ENCODE results near the gene NAV2.
A peak's percentile ranks its signal among the peaks of the same experiment; 100 is the strongest.

Gene NAV2

DNA sequence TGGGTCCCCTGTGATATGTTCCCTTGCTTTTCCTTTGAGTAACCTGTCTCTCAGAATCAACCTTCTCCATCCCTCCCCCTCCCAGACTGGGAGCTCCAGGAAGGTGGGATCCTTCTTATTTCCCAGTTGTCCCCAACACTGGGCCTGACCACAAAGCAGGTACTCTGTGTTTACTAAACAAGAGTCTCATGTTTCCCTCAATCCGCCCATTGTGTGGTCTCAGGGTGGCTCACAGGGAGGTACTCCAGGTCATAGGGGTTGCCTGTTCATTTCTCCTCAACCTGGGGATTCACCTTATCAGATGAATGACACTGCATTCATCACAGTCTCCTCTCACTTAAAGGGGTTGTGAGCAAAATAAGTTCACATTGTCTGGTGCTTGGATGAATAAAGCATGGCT, 26.4 kb upstream of the NAV2 start:
- DNase-seq, result no peak

DNA sequence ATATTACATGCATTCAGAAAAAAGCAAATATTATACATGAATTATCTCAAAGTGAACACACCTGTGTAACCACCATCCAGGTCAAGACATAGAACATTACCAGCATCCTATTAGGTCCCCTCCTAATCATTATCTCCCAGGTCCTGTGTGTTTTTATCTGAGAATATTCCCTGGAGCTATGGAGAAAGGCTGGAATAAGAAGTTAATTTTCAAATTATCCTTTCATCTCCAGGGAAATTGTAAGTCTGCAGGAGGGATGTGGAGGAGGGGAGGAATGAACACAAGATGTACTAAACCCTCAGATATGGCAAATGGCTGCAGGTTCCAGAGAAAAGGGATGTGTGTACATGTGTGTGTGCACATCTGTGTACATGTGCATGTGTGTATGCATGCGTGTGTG, 25.2 kb upstream of the NAV2 start:
- no peak for DNase-seq

DNA sequence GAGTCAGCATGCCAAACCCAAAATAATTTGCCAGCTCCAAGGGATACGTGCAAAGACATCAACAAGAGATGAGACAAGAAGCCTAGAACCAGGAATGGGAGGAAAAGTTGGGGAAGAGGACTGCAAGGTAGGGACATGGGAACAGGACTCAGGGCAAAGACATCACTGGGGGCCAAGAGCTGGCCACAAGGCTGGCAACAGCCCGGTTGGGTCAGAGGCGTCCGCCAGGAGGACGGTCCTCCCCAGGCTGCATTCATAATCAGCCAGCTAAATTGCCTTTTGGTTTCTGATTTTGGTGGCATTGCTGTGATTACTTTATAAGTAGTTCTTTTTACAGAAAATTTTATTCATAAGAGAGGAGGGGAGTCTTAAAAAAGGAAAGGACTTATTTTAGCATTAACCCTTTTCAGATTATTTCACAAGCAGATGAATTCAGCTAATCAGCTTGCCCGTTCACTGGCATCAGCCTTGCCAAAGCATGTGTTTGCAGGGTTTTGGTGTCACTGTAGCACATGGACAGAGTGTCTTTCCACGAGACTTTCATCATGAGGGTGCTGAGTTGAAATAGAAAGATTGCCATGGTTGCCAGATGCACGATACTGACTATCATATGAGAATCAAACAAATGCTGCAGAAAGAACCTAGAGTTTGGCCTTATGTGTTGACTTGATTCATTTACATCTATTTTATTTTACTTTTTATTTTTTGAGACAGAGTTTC, 23.2 kb upstream of the NAV2 start:
- no peak for DNase-seq

DNA sequence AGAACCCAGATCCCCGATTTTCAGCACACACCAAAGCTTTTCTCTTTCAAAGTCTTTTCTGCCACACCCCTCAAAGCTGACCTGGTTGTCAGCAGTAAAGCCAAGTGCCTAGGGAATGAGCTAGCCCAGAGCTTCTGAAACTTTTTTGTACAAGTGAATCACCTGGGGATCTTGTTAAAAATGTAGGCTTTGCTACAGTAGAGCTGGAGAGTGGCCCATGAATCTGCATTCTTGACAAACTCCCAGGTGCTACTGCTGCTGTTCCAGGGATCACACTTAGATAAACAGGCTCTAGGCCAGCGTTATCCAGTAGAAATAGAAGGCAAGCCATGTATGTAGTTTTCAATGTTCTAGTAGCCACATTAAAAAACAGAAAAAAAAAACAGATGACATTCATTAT, 21.8 kb upstream of the NAV2 start:
- no peak for DNase-seq

DNA sequence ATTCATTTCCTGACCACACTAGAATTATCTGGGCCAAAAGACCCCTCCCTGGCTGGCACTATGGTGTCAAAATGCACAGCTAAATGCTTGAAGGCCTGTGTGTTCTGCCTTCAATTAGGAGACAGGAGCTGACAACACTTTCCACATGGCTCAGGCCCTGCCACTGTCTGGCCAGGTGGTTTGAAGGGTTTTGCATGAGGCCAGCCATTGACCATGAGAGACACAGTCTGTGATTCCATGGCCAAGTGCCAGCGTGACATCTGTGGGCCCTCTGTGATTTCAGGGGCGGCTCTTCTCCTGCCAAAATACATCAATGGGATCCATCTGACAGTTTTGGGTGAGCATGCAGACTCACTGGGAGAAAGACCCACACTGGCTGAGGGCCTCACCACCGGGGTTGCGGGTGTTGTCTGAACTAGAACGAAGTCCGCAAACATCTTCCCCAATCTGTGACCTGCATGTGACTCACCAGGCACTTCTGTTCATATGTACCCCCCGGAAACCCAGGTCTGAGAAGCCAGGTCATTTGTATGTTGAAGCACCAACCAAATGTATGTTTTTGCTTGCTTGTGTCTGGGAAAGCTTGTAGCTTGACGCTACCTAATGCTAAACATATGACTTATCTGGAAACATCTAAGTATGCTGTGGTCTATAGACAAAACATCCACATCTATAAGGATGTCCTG, 20.7 kb upstream of the NAV2 start:
- no peak for DNase-seq

DNA sequence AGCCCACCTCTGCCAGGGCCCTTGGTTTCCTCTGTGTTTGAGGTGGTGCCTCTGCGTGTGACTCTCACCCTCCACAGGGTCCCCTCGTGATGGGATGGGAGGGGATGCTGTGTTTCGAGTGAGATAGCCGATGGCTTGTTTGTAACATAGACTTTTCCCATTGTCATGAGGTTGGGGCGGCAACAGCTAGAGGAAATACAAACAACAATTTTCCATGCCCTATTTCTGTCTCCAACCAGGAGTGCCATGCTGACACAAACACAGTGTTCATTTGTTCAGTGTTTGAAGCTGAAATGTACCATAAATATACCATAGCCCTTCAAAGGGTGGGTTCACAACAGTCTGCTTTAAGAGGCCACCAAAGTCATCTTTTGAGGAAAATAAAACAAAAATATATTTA, 19.5 kb upstream of the NAV2 start:
- no peak for DNase-seq

DNA sequence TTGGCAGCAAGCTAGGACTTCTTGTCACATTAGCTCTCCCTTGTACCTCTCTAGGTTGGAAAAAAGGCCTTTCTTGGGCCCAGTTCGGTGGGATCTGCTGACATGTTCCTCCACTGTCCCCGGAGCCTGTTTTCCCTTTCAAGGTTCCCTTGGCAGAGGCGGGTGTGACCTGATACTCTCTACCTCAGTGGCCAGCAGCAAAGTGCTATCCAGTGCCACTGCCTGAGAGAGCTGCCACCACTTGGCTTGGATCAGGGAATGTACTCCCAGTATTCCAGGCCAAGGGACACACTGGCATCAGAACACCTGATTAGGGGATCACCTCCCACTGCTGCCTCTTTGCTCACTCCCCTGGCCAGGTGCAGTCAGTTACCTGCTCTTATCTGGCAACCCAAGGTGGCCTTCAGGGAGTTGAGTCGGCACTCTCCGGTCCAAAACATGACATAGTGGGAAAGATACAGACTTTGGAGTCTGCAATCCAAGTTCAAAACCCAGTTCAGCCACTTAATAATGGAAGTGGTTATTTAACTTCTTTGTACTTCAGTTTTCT, 17.8 kb upstream of the NAV2 start:
- no peak for DNase-seq

DNA sequence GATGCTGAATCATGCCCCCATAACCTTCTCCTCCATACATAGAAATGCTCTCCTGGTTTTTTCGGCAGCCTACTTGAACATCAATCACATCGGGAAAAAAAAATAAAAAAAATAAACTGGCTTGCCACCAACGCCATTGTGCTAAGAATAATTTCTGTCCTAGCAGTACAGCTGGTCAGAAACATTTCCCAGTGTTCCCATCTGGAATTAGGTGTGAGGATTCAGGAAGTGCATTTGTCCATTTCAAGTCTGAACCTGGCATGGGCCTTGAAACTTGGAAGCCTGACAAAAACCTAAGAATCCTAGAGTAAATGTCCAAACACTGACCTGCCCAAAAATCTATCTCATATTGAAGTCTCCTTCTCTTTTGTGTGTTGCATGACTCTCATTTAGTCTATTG, 16.6 kb upstream of the NAV2 start:
- no peak for DNase-seq

DNA sequence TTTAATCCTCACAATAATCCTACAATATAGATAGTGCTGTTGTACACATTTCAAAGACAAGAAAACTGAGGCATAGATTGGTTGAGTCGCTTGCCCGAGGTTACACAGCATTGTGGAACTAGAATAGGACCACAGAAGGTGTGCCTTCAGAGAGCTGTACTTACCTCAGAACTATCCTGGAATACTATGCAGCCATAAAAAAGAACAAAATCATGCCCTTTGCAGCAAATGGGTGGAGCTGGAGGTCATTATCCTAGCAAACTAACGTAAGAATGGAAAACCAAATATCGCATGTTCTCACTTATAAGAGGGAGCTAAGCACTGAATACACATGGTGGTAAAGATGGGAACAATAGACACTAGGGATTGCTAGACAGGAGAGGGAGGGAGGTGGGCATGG, 15.7 kb upstream of the NAV2 start:
- no peak for DNase-seq

DNA sequence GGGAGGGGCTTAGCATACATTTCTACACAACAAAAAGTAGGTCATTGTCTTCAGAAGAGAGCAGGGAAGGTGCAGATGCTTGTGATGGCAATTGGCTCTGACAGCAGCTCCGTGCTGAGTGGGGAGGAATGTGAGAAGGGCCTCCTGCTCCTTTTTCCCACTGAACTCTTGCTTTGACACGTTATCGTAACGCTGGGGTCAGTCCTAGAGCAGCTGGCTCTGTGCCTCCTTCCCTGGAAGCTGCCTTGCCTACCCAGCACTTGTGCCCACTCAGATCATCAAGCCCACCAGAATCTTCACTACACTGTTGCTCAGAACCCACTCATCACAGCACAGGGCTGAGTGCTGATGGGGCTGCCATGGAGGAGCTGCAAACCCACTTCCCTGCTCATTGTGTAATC, 14.9 kb upstream of the NAV2 start:
- DNase-seq, result no peak

DNA sequence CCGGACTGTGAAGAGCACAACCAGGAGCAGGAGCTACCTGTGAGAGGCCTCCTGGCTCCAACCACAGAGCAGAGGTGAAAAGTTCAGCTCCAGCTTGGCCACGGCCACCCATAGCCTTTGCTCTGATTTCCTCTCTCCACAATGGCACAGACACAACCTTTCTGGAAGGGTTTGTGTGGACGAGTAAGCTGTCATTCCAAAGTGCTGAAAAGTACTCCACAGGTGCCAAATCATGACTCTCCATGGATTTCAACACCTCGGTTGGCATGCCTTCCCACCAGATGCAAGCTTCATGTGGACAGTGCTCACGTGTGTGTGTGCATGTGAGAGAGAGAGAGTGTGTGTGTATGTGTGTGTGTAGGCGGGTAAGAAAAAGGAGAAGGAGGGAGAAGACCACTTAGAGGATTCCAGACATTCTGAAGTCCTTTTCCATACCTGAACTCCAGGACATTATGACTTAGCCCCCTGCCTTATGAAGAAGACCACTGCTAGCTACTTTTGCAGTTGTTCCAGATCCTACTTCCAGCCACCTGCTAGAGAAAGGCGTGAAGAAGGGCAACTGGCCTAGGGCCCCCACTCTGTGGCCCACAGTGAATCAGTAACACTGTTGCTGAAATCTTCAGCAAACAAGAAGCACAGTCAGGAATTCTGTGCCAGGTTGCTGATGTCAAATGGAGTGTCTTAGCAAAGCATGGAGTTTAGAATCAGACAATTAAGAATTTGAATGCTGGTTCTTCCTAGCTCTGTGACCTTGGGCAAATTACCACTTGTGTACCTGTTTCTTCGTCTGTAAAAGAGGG, 13.9 kb upstream of the NAV2 start:
- no peak for DNase-seq

DNA sequence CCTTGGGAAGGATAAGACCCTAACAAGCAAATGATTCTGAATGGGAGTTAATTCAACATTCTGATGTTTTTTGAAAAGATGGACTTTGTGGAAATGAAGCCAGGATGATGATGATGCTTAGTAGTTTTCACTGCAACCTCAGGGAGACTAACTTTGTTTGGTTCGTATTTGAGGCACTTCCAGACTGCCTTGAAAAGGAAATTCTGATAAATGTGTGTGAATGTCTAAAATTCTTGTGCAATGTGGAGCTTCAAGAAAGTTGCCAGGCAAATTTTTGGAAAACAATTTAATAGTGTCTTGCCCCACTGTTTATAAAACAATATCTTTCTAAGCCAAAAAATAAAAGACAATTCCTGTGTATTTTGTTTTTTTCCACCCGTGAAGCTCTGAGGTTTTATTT, 11.2 kb upstream of the NAV2 start:
- DNase-seq, result no peak

DNA sequence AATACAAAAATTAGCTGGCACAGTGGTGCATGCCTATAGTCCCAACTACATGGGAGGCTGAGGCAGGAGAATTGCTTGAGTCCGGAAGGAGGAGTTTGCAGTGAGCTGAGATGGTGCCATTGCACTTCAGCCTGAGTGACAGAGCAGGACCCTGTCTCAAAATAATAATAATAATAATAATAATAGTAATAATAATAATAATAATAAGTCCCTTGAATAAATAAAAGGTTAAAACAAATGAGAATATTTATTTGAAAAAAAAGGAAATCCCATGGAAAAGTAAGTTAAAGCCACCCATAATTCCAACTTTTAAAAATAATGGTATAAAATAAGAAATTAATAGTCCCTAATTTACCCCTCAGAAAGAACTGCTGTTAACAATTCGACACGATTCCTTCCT, 10.0 kb upstream of the NAV2 start:
- DNase-seq, result no peak

DNA sequence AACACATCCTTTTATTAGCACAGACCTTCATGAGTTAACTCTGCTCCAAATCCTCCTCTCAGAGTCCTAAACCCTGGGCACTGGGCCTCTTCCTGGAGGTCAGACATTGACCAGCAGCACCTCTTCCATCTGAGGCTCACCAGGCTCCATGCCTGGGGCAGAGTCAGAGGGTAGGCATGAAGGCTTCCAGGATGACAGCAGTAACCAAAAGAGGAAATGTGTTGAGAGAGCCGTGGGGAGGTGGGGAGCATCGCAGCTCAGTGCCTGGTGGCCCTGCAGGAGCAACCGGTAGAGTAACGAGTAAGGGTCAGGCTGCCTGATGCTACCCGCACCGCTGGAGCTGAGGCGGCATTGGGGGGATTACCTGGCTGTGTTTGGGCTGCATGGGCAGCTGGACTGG, 9.4 kb upstream of the NAV2 start:
- DNase-seq, result no peak

DNA sequence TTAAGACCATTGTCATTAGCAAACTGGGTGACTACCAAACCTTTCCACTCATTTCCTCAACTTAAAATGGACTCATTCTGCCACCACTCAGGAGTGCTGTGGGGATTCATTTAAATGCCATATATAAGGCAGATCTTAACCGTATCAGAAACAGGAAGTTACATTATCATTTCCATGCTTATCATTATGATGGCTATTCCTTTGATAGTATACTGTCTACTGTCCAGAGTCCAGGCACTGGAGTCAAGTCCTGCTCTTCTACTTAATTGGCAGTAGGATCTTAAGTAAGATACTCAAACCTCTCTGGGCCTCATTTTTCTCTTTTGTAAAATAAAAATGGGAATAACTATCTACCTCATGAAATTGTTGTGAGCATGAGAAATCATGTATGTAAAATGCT, 8.4 kb upstream of the NAV2 start:
- DNase-seq, result no peak

DNA sequence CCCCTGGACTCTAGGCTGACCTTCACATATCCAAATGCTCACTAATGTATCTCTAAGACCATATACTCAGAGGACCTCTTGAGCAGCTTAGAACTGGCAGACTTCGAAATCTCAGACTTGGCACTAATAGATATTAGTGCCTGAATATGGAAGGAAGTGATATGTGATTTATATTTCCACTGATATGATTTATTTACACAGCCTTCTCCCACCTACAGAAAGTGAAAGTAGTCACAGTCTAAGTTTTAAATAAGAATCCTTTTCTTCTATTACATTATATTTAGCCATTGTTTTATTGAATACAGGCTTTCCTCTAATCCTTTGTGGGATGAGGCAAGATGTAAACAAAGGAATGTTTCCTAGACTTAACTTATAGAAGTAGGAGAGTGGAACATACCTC, 6.7 kb upstream of the NAV2 start:
- DNase-seq, result no peak

DNA sequence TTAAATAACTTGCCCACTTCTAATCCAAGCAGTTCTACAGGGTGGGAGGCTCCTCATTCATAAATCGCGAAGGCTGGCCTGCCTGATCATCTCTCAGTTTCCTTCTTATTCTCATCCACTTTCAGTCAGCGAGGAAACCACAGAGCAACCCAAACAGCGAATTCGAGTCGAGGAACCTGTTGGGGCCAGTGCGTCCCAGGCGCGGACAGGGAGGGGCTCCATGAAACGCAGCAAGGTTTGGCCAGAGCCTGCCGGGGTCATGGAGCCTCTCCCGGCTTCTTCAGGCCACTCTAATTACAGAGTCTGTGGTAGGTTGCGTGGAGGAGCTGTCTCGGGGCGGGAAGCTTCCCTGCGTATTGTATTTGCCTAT, 741 bp upstream of the NAV2 start:
- DNase-seq, result no peak

DNA sequence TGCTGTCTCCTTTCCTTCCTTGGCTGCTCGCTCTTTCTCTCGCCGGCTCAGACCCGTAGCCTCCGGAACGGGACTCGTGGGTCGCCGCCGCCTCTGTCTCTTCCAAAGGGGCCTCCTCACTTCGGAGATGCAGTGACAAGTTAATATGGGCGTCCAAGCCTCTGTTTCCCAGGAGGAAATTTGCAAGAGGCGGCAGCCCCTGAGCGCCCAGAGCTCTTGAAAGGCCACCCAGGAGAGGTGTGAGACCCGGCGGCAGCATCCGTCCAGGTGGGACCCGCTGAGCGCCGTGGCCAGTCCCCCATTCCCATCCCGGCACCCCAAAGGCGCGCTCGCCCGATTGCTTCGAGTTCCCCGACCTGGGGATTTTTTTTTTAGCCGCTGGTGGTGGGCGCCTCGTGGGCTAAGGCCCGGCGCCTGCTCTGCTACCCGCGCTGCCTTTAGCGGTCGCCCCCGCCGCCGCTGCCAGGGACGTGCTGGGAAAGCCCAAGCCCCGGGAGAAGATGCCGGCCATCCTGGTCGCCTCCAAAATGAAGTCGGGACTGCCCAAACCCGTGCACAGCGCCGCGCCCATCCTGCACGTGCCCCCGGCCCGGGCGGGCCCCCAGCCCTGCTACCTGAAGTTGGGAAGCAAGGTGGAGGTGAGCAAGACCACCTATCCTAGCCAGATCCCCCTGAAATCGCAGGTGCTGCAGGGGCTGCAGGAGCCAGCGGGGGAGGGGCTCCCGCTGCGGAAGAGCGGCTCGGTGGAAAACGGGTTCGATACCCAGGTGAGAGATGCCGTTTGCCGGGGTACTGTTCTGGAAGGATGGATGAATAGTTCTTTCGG, 772 bp downstream of the NAV2 start:
- peak; percentile 7 for DNase-seq

DNA sequence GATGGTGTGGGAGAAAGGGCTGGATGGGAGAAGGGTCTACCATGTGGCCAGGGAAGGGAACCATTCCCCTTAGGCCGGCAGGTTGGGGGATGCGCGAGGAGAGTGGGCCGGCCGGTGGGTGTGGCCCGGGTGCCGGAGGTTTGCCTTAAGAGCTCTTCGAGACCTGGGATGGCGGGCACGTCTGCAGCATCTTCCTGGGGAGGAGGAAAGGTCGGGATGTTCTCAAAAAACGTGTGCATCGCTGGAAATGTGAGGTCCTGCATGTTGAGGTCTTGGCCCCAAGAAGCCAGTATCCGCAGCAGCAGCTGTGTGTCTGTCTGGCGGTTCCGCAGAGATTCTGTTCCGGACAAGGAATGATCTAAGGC, 1.4 kb downstream of the NAV2 start:
- DNase-seq, result peak; percentile 23

DNA sequence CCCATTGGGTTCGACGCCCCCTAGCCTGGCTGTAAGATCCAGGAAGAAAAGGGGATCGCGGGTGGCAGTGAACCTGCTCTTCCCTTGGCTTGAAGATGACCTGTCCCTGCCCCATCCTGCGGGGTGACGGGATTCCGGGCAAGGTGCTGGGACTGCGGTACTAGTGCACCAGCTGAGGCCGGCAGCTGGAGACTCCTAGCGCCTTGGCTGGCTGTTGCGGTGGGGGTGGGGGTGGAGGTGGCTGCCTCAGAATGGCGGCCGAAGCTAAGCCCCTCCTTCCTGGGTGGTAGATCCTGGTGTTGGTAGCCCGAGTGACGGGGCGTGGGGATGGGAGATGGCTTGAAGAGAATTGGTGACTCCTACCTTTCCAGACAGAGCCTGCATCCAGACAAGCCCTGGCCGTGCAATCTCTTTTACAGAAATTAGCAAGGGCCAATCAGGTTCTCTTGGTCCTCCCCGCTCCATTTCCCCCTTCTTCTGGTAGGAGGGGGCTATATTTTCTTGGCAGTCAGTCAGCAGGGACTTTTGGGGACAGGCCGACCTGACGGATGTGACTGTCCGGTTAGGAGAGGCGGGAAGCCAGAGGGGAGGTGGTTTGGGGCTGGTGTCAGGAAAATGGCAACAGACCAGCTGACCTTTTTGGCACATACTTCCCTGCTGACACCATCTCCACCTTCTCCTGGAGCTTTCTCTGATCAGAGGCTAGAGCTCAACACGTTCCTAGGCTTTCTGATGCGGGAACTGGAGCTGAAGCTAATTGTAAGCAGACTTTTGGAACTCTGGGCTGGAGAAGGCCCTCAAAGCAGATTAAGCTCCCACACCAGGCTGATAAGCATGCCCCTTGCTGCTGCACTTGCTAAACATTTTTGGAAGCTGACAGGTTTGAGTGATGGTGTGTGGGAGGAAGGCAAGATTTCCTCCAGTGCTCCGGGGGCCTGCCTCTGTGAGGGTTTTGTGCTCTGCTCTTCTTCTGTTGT, 2.0 kb downstream of the NAV2 start:
- DNase-seq, result peak; percentile 16

DNA sequence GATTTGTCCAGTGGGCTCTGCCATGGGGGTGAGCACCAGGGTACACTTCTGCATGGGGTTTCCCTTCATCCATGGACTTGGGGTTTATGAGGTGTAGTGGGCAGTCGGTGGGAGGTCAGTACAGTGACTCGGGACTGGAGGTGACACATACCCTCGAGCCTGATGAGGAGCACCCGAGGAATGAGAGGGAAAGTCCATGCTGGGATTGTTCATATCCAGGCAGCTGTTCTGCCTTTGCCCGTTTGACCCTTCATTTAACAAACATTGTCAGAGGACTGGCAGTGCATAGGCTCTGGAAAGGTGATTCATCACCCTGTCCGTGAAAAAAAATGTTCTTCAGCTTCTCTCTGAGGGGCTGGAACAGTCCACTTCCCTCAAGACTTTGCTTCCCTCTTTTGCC, 2.7 kb downstream of the NAV2 start:
- DNase-seq, result no peak

DNA sequence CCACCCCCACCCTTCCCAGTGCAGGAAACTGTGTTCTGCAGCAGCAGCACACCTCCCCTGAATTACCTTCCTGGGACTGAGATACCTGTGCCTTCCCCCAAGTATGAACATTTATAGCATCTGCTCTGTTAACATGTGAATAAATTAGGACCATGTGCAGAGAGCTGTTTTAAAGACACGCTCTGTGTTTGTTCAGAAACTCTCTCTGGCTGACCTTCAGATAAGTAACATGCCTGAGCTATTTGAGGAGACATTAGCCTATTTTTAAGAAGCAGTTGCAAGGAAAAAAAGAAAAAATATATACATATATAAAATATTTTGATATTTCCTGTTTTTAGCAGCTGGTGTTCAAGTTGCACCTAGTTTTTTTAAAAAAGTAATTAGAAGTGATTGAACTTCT, 5.4 kb downstream of the NAV2 start:
- no peak for DNase-seq
